GM13976 (cell line): Measurements from ENCODE around the gene PIGA.

Experiments
- DNase-seq: peaks from one replicate; pipeline ENCODE4 v3.0.0; 2012; ENCODE audit warnings: low spot score
- CTCF ChIP-seq: IDR thresholded peaks from 2 replicates; pipeline ENCODE4 v1.5.1; 2012; ENCODE audit warnings: borderline replicate concordance, mild to moderate bottlenecking; ENCODE audit not compliant: insufficient read depth; ENCODE audit errors: extremely low read depth, missing control alignments, control extremely low read depth
- in situ Hi-C: fragments of 300-500 bp; cut with MboI; formaldehyde crosslinking; loops from one replicate; pipeline ENCODE4 v1.12.0; 2022; ENCODE audit warnings: low sequenced_read_pairs, mixed read lengths, inconsistent platforms; ENCODE audit not compliant: unreplicated experiment

The PIGA gene

GRCh38 chrX:15271757-15272156 is 63.6 kb downstream of the PIGA start:
- in situ Hi-C loops, result no loop called here
- no peak for DNase-seq
- TF ChIP-seq CTCF, result no peak

GRCh38 chrX:15269618-15270521 is 65.5 kb downstream of the PIGA start, which contains the start of gene ASB9:
TSS of gene ASB9 (minus strand) at chrX:15270083. CDS start at chrX:15269874, 209 bp downstream.
- peak; percentile 33 for DNase-seq
- in situ Hi-C loops, result no loop called here
- peak; percentile 1 for TF ChIP-seq CTCF
